ENCODE data around the gene CGB3.
"Not testable (repeated sequence)": the region's sequence is repeated elsewhere in the genome, so short reads cannot be mapped to it uniquely, and the experiment has no call there.

Gene CGB3

DNA sequence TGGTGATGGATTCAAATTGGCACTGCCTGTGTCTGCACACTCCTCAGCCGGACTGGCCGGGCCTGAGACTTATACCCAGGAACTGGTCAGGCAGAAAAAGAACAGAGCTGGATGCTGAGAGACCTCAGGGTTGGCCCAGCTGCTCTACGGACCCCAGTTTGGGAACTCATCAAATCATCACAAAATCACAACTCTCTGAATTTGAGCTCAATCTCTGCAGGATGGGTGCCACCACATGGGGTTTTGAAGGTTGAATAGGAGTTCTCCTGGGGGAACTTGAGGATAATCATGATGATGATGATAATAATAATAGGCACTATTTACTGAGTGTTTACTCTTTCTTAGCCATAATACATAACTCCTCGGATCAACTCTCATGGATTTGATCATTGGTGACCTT, 18.5 kb upstream of the CGB3 start:
- not testable (repeated sequence) for DNase-seq (ENCODE audit: low spot score)

DNA sequence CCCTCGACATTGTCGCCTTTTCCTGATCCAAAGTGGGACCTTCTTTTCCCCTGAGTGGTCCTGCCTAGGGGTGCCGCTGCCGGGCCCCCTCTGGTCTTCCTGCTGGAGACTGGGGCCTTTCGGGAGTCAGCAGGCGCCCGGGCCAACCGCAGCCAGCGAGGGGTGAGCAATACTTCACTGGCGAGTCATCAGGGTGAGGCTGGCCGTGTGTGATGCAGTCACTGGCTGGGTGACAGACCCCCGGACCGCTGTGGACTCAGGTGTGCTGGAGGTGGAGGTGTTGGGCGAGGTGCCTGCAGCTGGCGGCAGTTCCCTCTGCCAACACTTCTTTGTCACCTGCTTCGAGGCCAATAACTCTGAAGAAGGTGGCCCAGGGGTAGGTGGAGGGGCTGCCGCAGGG, 18.0 kb upstream of the CGB3 start:
- DNase-seq (ENCODE audit: low spot score), result no peak

DNA sequence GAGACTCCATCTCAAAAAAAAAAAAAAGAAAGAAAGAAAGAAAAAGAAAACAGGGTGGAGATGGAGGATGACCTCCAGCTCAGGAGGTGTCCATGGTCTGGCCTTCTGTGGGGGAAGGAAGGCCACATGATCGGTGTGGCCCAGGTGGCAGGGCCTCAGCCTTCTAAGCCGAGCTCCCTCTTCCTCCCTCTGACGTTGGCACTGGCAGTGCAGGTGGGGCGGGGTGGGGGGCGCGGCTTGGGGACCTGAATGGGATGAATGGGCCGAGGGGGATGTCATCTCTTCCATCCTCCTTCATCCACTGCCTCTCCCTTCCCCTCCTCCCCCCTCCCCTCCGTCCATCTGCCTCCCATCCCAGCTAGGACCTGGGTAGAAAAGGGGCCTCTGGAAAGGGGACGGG, 15.6 kb upstream of the CGB3 start:
- DNase-seq (ENCODE audit: low spot score), result not testable (repeated sequence)

DNA sequence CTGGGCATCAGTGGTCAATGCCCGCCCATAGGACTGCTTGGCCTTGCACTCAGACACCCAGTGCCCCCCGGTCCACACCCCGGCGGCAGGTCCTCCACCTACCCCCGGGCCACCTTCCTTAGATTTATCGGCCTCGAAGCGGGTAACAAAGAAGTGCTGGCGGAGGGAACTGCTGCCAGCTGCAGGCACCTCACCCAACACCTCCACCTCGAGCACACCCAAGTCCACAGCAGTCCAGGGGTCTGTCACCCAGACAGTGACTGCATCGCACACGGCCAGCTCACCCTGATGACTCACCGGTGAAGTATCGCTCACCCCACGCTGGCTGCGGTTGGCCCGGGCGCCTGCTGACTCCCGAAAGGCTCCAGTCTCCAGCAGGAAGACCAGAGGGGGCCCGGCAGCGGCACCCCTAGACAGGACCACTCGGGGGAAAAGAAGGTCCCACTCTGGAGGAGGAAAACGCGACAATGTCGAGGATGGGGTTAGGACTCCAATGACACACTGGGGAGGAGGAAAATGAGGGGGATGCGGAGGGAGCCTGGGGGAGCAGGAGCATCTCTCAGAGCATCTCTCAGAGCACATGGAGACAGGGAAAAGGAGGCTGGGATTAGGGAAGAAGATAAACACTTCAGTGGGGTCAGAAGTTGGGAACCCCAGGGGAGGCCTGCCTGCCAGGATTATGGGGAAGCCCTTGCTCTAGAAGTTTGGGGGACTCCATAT, 14.6 kb upstream of the CGB3 start:
- DNase-seq (ENCODE audit: low spot score), result not testable (repeated sequence)

DNA sequence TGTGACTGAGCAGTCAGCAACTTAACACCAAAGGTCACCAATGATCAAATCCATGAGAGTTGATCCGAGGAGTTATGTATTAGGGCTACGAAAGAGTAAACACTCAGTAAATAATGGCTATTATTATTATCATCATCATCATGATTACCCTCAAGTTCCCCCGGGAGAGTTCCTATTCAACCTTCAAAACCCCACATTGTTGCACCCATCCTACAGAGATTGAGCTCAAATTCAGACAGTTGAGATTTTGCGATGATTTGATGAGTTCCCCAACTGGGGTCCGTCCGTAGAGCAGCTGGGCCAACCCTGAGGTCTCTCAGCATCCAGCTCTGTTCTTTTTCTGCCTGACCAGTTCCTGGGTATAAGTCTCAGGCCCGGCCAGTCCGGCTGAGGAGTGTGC, 14.0 kb upstream of the CGB3 start:
- DNase-seq (ENCODE audit: low spot score), result not testable (repeated sequence)

DNA sequence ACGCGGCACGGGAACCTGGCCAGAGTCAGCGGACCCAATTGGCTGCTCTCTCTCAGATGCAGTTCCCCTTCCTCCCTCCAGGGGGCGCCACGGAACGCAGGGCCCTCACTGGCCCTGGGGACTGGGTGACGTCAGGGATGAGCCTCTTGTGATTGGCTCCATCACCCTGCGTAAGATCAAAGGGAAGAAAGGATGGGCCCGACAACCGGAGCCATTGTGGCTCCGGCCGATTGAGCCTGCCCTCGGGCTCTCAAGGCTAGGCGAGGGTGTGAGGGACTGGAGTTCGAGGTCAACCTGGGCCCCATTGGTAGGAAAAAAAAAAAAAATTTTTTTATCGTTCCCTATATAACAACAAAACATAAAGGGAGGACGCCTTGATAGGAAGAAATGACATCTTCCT, 12.7 kb upstream of the CGB3 start, which contains the start of gene CGB1:
Gene CGB1 (minus strand): TSS at position 81 of the 400 bp plus-strand sequence. CDS start 184 bp downstream, outside the sequence.
- DNase-seq (ENCODE audit: low spot score), result peak; percentile 70

DNA sequence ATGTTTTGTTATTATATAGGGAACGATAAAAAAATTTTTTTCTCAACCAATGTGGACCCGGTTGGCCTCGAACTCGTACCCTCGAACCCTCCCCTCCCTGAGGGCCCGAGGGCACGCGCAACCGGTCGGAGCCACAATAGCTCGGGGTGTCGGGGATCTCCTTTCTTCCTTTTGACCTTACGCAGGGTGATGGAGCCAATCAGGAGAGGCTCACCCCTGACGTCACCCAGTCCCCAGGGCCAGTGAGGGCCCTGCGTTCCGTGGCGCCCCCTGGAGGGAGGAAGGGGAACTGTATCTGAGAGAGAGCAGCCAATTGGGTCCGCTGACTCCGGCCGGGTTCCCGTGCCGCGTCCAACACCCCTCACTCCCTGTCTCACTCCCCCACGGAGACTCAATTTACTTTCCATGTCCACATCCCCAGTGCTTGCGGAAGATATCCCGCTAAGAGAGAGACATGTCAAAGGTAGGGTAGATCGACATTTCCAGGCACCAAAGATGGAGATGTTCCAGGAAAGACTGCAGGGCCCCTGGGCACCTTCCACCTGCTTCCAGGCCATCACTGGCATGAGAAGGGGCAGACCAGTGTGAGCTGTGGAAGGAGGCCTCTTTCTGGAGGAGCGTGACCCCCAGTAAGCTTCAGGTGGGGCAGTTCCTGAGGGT, 7.6 kb upstream of the CGB3 start, which contains the start of gene CGB2:
Gene CGB2 (plus strand): TSS at position 249 of the 660 bp plus-strand sequence. CDS start 206 bp downstream, at position 455.
- DNase-seq (ENCODE audit: low spot score), result peak; percentile 91

DNA sequence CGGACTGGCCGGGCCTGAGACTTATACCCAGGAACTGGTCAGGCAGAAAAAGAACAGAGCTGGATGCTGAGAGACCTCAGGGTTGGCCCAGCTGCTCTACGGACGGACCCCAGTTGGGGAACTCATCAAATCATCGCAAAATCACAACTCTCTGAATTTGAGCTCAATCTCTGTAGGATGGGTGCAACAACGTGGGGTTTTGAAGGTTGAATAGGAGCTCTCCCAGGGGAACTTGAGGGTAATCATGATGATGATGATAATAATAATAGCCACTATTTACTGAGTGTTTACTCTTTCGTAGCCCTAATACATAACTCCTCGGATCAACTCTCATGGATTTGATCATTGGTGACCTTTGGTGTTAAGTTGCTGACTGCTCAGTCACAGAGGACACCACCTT, 6.2 kb upstream of the CGB3 start:
- DNase-seq (ENCODE audit: low spot score), result not testable (repeated sequence)

DNA sequence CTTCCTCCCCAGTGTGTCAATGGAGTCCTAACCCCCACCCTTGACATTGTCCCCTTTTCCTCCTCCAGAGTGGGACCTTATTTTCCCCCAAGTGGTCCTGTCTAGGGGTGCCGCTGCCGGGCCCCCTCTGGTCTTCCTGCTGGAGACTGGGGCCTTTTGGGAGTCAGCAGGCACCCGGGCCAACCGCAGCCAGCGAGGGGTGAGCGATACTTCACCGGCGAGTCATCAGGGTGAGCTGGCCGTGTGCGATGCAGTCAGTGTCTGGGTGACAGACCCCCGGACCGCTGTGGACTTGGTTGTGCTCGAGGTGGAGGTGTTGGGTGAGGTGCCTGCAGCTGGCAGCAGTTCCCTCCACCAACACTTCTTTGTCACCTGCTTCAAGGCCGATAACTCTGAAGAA, 5.6 kb upstream of the CGB3 start:
- not testable (repeated sequence) for DNase-seq (ENCODE audit: low spot score)

DNA sequence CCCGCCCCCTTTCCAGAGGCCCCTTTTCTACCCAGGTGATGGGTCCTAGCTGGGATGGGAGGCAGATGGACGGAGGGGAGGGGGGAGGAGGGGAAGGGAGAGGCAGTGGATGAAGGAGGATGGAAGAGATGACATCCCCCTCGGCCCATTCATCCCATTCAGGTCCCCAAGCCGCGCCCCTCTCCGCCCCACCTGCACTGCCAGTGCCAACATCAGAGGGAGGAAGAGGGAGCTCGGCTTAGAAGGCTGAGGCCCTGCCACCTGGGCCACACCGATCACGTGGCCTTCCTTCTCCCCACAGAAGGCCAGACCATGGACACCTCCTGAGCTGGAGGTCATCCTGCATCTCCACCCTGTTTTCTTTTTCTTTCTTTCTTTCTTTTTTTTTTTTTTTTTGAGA, 4.6 kb upstream of the CGB3 start:
- not testable (repeated sequence) for DNase-seq (ENCODE audit: low spot score)

DNA sequence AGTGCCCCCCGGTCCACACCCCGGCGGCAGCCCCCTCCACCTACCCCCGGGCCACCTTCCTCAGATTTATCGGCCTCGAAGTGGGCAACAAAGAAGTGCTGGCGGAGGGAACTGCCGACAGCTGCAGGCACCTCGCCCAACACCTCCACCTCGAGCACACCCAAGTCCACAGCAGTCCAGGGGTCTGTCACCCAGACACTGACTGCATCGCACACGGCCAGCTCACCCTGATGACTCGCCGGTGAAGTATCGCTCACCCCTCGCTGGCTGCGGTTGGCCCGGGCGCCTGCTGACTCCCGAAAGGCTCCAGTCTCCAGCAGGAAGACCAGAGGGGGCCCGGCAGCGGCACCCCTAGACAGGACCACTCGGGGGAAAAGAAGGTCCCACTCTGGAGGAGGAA, 1.5 kb upstream of the CGB3 start:
- DNase-seq (ENCODE audit: low spot score), result not testable (repeated sequence)

DNA sequence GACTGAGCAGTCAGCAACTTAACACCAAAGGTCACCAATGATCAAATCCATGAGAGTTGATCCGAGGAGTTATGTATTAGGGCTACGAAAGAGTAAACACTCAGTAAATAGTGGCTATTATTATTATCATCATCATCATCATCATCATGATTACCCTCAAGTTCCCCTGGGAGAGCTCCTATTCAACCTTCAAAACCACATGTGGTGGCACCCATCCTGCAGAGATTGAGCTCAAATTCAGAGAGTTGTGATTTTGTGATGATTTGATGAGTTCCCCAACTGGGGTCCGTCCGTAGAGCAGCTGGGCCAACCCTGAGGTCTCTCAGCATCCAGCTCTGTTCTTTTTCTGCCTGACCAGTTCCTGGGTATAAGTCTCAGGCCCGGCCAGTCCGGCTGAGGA, 955 bp upstream of the CGB3 start:
- DNase-seq (ENCODE audit: low spot score), result not testable (repeated sequence)

DNA sequence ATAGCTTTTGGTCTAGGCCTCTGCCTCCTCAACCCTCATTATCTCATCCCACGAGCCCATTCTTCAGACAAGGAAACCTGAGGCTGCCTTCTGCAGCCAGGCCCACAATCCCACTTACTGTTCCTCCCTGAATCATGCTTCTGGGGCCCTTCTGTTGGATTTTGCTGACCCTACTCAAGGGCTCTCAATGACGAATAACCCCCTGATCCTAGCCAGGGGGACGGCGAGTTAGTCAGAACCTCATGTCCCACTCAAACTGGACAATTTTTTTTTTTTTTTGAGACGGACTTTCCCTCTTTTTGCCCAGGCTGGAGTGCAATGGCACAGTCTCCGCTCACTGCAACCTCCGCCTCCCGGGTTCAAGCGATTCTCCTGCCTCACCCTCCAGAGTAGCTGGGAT, 2.0 kb downstream of the CGB3 start:
- DNase-seq (ENCODE audit: low spot score), result no peak

DNA sequence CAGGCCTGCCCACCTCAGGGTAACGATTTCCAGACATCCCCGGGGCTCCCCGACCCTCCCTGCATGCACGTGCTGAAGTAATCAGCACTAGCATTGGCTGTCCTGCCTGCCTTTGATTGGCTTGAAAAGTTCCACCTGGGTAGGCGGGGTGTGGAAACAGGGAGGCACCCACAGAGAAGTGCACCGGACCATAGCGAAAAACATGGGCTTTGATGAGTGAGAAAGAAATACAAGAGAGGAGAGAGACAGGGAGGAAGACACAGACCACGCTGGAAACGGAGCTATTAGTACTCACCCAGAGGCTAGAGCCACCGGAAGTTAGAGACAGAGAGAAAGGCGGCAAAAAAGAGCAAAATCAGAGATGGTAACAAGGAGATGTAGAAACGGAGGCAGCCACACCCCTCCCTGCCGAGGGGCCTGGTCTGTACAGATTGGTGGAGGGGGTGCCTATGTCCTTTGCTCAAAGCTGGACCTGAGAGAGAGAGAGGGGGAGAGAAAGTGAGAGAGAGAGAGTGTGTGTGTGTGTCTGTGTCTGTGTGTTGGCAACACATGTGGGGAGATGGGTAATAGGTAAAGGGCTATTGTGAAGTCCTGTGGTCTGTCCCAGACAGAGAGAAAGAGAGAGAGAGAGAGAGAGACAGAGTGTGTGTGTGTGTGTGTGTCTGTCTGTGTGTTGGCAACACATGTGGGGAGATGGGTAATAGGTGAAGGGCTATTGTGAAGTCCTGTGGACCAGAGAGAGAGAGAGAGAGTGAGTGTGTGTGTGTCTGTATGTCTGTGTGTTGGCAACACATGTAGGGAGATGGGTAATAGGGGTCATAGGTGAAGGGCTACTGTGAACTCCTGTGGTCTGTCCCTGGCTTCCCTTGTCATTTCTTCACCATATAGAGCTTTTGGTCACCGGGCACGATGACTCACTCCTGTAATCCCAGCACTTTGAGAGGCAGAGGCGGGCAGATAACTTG, 2.9 kb downstream of the CGB3 start:
- DNase-seq (ENCODE audit: low spot score), result peak; percentile 29

DNA sequence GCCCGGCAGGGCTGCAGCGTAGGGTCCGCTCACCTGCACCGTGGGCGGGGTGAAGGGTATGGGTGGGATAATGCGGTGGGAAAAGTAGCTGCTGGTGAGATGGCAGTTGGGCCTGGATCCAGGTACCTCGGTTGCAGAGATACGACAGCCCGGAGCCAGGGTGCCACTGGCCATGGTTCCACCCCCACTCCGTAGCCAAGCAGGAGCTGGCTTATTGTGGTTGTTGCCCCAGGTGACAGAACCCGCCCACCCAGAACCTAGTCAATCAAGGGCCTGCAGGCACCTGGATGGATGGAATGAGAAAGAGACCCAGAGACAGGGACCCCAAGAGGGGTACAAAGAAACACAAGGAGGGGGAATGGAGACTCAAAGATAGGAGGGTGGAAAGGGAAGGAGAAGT, 3.8 kb downstream of the CGB3 start:
- no peak for DNase-seq (ENCODE audit: low spot score)

DNA sequence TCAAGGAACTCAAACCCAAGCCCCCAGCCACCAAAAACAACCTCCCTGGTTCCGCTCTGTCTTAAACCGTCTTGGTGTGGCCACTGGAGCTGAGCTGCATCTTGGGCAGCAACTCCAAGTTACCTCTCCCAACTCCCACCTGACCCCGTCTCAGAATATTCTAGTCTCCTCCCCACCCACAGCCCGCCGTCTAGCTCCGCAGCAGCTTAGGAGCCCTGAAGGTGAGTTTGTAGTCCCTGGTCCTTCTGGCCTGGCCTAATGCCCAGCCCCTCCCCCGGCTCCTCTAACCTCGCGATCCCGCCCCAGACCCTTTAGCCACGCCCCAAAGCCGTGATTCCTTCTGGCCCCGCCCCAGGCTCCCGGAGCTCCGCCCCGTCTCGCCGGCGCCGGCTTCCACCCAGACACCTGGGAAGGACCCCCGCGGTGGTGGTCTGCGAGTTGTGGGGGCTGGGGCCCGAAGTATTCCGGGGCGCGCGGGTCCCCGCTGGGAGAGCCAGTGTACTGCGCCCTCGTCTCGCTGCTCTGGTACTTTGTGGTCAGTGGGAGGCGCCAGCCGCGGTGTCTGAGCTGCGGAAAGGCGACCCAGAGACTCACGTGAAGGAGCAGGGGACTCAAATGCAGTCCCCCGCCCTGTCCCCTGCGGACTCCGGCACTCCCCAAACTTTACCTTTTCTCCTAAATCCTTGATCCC, 4.7 kb downstream of the CGB3 start:
- peak; percentile 53 for DNase-seq (ENCODE audit: low spot score)

DNA sequence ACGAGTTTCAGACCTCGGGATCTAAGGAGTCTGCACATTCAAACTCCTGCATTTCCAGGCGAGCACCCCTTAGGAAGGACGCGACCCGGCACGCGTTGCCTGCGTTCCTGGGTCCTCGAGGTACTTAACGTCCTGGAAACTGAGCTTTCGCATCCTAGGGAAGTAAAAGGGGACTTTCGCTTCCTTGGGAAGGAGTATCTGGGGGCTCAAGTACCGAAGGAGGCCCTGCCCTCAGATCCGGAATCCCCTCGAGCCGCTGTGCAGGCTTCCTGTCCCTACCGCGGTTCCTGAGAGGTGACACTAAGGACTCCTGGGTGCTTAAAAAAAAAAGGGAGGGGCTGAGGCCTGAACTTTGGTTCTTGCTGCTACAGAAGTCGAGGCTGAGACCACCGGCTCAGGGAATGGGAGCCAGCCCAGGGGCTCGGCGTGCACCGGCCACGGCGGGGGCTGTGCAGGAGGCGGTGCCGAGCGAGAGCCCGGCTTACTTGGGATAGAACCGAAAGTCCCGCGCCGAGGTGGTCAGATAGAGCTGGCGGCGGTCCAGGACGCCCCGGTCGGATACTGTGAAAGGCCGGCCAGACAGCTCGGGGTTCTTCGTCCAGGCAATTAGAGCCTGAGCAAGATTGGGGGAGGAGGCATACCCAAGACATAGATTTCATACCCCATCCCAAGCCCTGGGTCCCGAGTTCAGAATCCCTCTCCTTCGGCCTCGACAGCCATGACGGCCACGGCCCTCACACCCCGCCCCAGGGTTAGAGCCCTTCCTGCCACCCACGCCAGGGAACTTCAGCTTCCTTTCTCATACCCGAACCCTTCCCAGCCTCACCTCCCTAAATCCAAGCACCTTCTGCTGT, 5.5 kb downstream of the CGB3 start:
- peak; percentile 25 for DNase-seq (ENCODE audit: low spot score)

DNA sequence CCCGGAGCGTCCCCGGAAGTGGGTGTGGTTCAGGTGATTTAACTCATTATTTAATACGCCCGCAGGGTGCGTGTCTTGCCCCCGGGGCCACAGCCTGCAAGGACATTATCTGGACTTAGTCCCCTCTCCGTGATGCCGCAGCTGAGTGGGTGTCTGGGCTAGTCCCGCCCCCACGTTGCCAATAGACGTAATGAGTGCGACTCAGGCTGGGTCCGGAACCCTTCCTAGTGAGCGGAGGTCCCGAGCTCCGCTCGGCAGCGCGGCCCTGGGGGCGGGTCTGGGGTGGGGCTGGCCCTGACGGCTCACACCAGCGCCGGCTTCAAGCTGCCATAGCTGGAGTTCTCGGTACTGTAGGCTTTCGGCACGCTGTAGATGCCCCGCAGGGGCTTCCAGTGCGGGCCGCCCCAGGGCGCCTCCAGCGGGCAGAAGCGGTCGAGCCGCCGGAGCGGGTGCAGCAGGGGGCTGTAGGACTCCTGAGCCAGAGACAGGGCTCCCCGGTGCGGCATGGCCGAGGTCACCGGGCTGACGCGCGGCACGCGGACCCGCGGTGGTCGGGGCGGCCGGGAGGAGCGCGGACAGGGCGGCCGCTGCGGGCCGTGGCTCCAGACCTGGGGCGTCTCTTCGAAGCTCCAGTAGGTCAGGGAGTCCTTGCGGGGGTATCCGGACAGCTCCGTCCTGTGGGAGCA, 6.3 kb downstream of the CGB3 start:
- DNase-seq (ENCODE audit: low spot score), result peak; percentile 59

DNA sequence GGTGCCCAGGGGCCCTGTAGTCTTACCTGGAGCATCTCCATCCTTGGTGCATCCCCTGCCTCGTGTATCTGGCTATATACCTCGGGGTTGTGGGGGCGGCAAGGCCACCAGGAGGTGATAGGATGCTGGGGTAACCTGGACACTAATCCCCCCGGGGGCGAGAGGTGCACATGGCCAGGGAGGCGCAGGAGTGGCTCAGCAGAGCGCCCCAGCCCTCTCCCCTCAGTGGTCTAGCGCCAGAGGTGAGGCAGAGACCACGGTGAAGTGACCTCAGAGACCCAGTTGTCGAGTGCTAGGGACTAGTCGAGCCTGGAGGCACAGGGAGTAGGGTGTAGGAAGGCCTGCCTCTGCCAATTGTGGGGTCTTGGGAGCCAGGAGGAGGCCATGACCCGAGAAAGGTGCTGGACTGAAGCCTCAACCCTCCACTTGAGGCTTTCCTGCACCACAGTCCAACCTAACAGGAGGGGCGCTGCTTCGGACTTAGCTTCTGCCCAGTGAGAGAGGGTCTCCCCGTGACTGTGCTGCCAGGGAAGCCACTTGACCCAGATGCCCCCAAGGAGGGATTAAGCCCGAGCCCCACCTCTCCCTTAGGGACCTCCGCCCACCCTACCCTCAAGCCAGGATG, 7.0 kb downstream of the CGB3 start, which contains the start of gene LHB:
Gene LHB (minus strand): TSS at position 51 of the 625 bp plus-strand sequence. CDS start 10 bp downstream, at position 41.
- no peak for DNase-seq (ENCODE audit: low spot score)

All from activated CD4-positive, alpha-beta T cell treated with anti-CD3 and anti-CD28 coated beads, Interleukin-2, Interleukin-4, amounts not matched to agents 100 ng/mL and 50 ng/mL, durations not matched to agents 16 hours and 8 hours (primary cell).